Activated CD8-positive, alpha-beta T cell treated with anti-CD3 and anti-CD28 coated beads for 36 hours (primary cell): Measurements from ENCODE around the gene ITPRIPL1. TPM values are rescaled to one million over a fixed set of nuclear protein-coding genes. Genes with fewer than 3 reads are reported as not detected.

Source experiments
- ATAC-seq: fragments of 200-7000 bp; cut with Tn5 transposase; one replicate; pipeline ENCODE4 v1.10.0; 2021; ENCODE audit warnings: mild to moderate bottlenecking, moderate library complexity
- CTCF ChIA-PET: fragments of 350-600 bp; sonication (Branson Sonifier 250); formaldehyde crosslinking; loops from one replicate; lab custom pipeline; 2021; ENCODE audit warnings: antibody characterized with exemption; lab: Charles Lee
- POLR2A ChIA-PET: fragments of 350-600 bp; sonication (Branson Sonifier 250); formaldehyde crosslinking; loops from one replicate; lab custom pipeline; 2021; ENCODE audit warnings: antibody characterized with exemption; lab: Charles Lee
- DNase-seq: peaks from one replicate; pipeline ENCODE4 v3.0.0-alpha.2; 2020
- H3K27ac Mint-ChIP-seq: one replicate; pipeline ENCODE4 v1.8.0; 2021; ENCODE audit warnings: mild to moderate bottlenecking, mixed read lengths
- H3K27me3 Mint-ChIP-seq: one replicate; pipeline ENCODE4 v1.8.0; 2021; ENCODE audit warnings: mixed read lengths
- H3K36me3 Mint-ChIP-seq: one replicate; pipeline ENCODE4 v1.8.0; 2021; ENCODE audit warnings: low read depth, mixed read lengths
- H3K4me1 Mint-ChIP-seq: one replicate; pipeline ENCODE4 v1.8.0; 2021; ENCODE audit warnings: low read depth, mixed read lengths
- H3K4me3 Mint-ChIP-seq: one replicate; pipeline ENCODE4 v1.8.0; 2021; ENCODE audit warnings: mild to moderate bottlenecking, moderate library complexity, mixed read lengths
- H3K9me3 Mint-ChIP-seq: one replicate; pipeline ENCODE4 v1.8.0; 2021; ENCODE audit warnings: mixed read lengths
- CTCF ChIP-seq: fragments of 200-600 bp; IDR thresholded peaks from one replicate; pipeline ENCODE4 v1.8.0; 2022; ENCODE audit warnings: antibody characterized with exemption, mild to moderate bottlenecking
- intact Hi-C: fragments of 100-400 bp; cut with micrococcal nuclease; formaldehyde crosslinking; loops from one replicate; pipeline ENCODE4 v1.10.0; 2022
- total RNA-seq, 2 experiments: library from RNA; stranded (reverse); gene quantifications; one replicate each; pipeline ENCODE4 v1.2.3, GENCODE V29; 2021

The ITPRIPL1 gene
- total RNA-seq, 2 experiments from 2014 or later: 28.2 to 32.6 TPM

- ATAC-seq (no peak), DNase-seq (no peak)
- ChIA-PET CTCF (interaction anchor here (1.5 kb wide), 1 partner anchor 22 kb away, joined by 3 read pairs; no protein-coding TSS in a partner anchor), POLR2A (interaction anchor here (0.9 to 12.3 kb wide), 9 partner anchors 8 to 311 kb away, joined by 3 to 119 read pairs (median 3); partner anchors contain the start of genes KANSL3, NCAPH and SNRNP200)
- Mint-ChIP-seq H3K4me1 (peaks cover 45% of the 10 kb centered on the region), H3K27me3 (no peaks in the 10 kb centered on the region), H3K9me3 (no peaks in the 10 kb centered on the region), H3K4me3 (peak overlapping the region; percentile 90), H3K27ac (no peak overlapping the region), H3K36me3 (peaks cover 44% of the 10 kb centered on the region)
- no peak for TF ChIP-seq CTCF
- intact Hi-C loops: loop anchor here (10.0 kb wide), 2 partner anchors 182 to 208 kb away; partner anchors contain the start of genes ARID5A and DUSP2
Measured at GRCh38 chr2:96326564-96326963, 1.4 kb downstream of the ITPRIPL1 start.

GRCh38 chr2:96326990-96327820 is 2.1 kb downstream of the ITPRIPL1 start:
- H3K27me3 Mint-ChIP-seq: no peaks in the 10 kb centered on the region
- POLR2A ChIA-PET: interaction anchor here (1.0 to 12.3 kb wide), 3 partner anchors 7 to 60 kb away, joined by 4 to 119 read pairs (median 112); partner anchors contain the start of genes NCAPH and SNRNP200
- H3K27ac Mint-ChIP-seq: no peak overlapping the region
- H3K4me1 Mint-ChIP-seq: peaks cover 43% of the 10 kb centered on the region
- intact Hi-C loops: loop anchor here (10.0 kb wide), 2 partner anchors 182 to 208 kb away; partner anchors contain the start of genes ARID5A and DUSP2
- no peak for ATAC-seq
- H3K4me3 Mint-ChIP-seq: peak overlapping the region; percentile 90
- no peak for TF ChIP-seq CTCF
- no peak for DNase-seq
- no peaks in the 10 kb centered on the region for H3K9me3 Mint-ChIP-seq
- peaks cover 44% of the 10 kb centered on the region for H3K36me3 Mint-ChIP-seq
- CTCF ChIA-PET: interaction anchor here (1.5 kb wide), 1 partner anchor 23 kb away, joined by 3 read pairs; no protein-coding TSS in a partner anchor

- H3K27ac Mint-ChIP-seq: no peak overlapping the region
- no peak for DNase-seq
- no peak for ATAC-seq
- peaks cover 39% of the 10 kb centered on the region for H3K4me1 Mint-ChIP-seq
- H3K4me3 Mint-ChIP-seq: no peak overlapping the region
- H3K27me3 Mint-ChIP-seq: no peaks in the 10 kb centered on the region
- no peak for TF ChIP-seq CTCF
- intact Hi-C loops: loop anchor here (10.0 kb wide), 2 partner anchors 185 to 205 kb away; partner anchors contain the start of genes ARID5A and DUSP2
- CTCF ChIA-PET: interaction anchor here (0.9 to 1.0 kb wide), 2 partner anchors 27 to 338 kb away, joined by 3 read pairs; partner anchors contain the start of gene ANKRD36C
- peaks cover 44% of the 10 kb centered on the region for H3K36me3 Mint-ChIP-seq
- H3K9me3 Mint-ChIP-seq: no peaks in the 10 kb centered on the region
- POLR2A ChIA-PET: interaction anchor here (1.7 kb wide), 1 partner anchor 23 kb away, joined by 5 read pairs; the partner anchor contains the start of gene SNRNP200
Measured at GRCh38 chr2:96329456-96329855, 4.3 kb downstream of the ITPRIPL1 start.

GRCh38 chr2:96329874-96330273 is 4.8 kb downstream of the ITPRIPL1 start:
- H3K27me3 Mint-ChIP-seq: no peaks in the 10 kb centered on the region
- ChIA-PET POLR2A (interaction anchor here (1.7 kb wide), 1 partner anchor 24 kb away, joined by 5 read pairs; the partner anchor contains the start of gene SNRNP200), CTCF (interaction anchor here (0.9 kb wide), 1 partner anchor 28 kb away, joined by 3 read pairs; no protein-coding TSS in a partner anchor)
- DNase-seq (no peak), ATAC-seq (no peak)
- H3K9me3 Mint-ChIP-seq: no peaks in the 10 kb centered on the region
- TF ChIP-seq CTCF: no peak
- H3K27ac Mint-ChIP-seq: no peak overlapping the region
- peaks cover 39% of the 10 kb centered on the region for H3K4me1 Mint-ChIP-seq
- intact Hi-C loops: loop anchor here (10.0 kb wide), 2 partner anchors 185 to 205 kb away; partner anchors contain the start of genes ARID5A and DUSP2
- no peak overlapping the region for H3K4me3 Mint-ChIP-seq
- peaks cover 44% of the 10 kb centered on the region for H3K36me3 Mint-ChIP-seq
